ENCODE results near the gene ZNF638.

Gene ZNF638

DNA sequence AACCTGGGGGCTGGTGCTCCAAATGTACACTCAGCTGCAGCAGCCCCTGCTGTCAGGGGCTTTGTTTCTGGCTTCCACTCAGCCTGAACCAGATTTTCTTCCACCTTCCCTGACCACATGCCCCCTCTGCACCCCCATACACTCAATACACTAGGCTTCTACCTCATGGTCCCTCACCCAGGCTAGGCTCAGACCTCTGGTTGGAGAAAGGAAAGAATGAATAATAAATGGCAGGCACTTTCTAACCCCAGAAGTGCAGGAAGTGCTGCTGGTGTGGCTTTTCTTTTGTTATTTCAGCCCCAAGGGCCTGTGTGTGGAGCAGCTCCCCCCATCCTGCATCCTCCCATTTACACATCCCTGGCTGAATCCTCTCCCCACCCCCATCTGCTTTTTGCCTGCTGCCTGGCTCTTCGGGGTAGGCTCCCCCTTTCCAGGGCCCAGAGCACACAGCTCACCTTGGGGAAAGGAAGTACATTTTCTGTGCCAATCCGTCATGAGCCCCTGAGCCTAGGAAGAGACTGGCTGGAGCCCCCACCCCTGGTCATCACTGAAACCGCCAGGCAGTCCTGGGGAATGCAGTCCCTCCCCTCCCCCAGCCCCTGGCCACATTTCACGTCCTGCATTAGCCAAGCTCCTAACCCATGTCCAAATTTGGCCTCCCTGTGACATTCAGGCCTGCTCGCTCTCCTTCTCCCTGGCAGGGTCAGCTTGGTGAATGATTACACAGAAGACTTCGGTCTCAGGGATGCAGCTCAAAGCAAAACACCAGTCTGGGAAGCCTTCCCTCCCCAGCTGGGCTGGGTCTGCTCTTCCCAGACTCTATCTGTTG lies 124.4 kb downstream of the ZNF638 start:
- no peak for DNase-seq

DNA sequence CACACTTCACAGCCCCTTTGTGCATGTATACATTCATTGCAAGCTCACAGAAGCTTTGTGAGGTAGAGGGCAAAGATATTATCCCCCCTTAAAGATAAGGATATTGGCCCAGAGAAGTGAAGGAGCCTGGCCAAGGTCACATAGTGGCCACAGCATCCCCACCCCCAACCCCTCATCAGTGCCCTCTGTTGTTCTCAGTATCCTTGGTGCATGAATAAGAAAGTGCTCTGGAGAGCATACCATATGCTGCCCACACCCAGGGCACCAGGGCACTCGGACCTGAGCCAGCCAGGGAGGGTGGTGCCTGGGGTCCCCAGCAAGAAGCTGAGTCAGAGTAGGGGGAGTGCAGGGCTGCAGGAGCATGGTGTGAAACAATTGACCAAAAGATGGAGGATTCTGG lies 125.0 kb downstream of the ZNF638 start:
- no peak for DNase-seq

DNA sequence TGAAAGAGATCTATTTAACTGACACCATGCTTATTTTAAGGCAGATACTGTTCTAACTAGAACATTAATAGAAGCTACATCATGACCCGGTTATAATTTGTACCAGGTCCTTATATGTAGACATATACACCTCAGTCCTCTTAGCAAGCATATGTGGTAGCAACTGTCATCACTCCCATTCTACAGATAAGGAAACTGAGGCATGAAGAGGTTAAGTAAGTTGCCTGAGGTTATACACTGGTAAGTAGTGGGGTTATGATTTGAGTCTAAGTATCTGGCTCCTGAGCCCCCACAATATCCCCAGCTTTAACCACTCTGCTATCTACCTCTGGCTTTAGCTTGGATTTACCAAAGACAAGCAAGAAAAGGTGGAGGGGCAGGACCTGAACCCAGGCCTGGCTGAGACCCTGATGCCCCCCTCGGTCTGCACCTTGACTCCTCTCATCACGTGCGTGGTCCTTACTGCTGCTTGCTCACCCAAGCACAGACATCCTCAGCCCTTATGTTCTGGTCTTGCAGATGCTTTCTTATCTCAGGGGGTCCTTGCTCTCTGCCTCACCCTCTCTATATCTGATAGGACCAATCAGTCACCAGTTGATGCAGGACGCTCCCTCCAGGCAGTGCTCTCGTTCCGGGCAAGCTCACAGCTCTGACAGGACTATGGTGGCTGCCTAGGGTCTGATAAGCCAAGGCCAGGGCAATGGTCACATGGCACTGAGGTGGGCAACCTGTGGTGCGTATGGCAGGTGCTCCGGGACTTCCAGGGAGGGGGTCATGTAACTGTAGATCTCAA lies 125.7 kb downstream of the ZNF638 start:
- DNase-seq: no peak

DNA sequence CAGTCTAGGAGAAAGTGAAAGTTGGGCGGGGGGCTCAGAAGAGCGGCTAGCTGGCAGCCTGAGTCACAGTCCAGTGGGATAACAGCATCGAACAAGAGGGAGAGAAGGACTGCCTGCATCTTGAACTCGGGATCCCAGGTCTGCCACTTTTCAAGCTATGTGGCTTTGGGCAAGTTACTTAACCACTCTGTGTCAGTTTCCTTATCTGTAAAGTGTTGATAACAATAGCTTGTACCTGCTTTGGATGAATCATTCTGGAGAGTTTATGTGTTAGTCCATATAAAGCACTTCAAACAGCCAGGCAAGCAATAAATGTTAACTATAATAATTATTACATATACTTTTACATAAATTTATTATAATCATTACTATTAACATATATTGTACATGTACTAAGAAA lies 126.3 kb downstream of the ZNF638 start:
- DNase-seq: no peak

DNA sequence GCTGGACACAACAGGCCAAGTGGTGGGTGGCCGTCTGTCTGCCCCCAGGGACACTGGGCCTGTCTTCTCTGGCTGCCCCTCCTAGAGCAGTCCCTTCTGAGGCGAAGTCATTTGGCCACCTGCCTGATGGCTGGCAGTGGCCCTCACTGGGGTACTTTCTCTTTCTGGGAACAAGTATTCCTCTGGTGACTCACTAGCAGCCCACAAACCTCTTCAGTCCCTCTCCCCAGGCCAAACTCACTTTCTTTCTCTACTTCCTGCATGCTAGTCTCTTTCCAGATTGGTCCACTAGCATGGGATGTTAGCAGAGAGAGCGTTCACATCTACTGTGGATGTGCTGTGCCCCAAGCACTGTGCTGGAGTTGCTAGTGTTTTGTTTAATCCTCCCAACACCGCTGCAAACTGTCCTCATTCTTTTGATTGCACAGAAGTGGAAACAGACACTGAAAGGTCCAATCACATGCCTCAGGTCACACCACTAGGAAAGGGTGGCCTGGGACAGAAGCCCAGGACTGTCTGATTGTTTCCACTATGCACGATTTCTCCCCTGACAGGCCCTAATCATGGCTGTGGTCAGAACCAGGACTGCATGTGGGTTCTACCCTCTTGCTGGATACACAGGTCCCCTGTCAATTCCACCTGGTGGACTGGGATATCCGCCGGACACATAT lies 127.0 kb downstream of the ZNF638 start:
- DNase-seq: peak in 2 of 14 donors; percentile 33 to 64

DNA sequence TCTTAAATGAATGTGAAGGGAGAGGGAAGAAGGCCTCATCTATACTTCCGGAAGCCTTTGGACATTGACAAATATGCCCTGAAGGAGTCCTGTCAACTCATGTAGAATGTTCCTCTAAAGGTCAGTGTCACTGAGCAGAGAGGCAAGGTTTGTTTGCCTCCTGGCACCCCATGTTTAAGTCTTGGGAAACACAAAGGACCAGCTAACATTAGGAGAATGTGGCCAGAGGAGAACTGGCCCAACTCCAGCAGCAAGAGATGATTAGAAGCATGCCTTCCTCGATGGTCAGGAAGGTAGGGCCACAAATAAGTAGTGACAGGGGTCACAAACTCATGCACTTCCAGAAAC lies 127.5 kb downstream of the ZNF638 start:
- no peak for DNase-seq

DNA sequence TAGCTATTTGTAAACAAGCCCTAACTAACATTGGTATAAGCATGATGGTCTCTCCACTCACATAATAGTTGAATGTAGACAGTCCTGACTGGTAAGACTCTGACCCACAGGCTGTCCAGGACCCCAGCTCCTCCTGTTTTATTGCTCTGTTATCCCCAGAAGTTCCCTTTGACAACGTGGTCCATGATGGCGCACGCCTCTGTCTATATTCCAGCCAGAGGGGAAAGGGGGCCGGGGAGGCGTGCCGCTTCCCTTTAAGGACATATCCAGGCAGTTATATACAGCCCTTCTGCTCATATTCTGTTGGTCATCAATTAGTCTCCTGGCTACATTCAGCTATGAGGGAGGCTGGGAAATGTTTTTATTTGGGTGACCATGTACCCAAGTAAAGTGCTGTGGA lies 128.5 kb downstream of the ZNF638 start:
- DNase-seq: no peak

DNA sequence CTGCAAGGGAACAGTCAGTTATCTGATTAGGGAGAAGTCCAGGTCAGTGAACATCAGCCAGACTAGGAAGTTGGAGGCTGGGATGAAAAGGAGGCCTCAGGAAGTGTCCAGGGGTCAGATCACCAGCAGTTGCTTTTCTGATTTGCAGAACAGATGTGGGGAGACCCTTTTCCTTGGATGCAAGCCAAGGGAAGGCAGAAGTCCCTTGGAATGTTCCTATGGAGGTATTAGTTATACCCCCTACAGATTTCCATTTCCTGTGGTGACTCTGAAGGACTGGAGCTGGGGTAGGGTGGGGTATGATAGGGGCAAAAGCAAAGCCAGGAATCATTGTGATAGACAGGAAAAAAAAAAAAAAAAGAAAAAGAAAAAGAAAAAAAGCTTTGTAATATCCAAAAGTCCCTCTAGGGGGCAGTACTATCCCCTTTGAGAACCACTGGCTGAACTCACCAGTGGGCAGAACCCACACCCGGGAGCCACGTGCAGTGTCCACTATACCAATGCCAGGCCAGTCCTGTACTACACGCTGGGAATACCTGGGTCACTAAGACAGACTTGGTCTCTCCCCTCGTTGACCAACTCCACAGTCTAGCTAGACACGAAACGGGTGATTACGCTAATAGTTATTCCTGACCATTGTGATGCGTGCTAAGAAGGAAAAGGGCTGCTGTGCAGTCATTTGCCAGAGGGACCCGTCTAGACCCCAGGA lies 129.2 kb downstream of the ZNF638 start:
- no peak for DNase-seq

DNA sequence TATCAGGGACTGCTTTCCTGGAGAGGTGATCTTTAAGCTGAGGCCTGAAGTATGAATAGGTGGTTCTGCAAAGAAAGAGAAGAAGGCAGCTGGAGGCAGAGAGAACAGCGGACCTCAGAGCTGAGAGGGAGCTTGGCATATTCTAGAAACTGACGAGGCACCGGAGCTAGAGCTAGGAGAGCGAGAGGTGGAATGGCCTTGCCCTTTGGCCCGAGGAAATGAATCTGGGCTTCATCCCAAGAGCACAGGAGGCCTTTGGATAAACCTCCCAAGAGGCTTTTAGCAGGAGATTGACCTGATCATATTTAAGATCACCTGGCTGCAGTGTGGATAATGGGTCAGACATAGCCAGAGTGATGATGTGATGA lies 129.7 kb downstream of the ZNF638 start:
- DNase-seq: no peak

DNA sequence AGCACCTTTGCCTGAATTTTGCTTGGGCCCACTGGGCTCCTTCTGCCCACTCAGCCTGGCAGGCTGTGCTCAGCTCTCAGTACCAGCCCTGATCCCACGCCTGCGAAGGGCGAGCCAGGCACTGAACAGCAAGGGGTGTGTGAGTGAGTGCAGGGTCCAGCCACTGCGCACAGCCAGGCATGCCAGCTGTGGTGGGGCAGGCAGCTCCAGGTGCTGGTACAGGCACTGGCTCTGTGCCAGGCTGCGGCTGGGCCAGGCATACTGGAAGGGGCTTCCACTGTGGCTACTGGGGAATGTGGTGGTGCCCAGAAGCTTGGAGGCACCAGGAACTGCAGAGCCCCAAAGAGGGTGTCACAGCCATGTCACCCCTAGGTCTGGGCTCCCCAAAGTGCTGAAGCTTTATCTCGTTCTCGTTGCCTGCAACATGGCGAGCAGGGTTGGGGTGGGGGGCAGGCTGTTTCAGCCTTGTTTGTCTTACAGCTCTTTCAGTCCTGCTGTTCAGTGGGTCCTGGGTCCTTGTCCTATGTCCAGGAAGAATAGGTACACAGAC lies 130.5 kb downstream of the ZNF638 start:
- DNase-seq: no peak

DNA sequence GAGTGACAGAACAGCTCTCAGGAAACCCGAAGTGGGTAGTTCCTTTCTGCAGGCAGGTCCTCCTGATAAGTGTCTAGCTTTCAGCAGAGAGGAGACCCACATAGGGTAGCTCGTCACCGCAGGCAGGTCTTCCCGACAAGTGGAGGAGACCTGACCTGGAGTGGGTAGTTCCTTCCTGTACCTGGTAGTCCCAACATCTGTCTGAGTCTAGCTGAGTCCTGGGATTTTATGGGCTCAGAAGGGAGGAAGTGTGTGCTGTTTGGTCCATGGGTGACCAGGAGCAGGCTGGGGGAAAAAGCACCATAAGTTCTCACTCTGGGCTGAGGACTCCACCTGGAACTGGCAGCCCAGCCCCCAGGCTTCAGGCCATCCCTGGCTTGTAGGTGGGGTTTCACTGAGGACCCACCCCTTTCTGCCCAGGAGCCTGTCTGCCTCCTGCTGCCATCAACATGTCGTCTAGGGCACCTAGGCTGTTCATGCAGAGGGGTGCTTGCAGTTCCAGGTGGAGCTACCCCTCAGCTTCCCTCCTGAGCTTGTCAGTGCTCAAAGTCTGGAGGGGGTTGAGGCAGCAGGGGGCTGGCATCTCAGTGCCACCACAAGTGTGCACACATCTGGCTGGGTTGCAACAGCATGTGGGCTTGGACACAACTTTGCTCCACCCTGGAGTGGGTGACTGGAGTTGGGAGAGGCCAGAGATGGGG lies 131.2 kb downstream of the ZNF638 start:
- no peak for DNase-seq

DNA sequence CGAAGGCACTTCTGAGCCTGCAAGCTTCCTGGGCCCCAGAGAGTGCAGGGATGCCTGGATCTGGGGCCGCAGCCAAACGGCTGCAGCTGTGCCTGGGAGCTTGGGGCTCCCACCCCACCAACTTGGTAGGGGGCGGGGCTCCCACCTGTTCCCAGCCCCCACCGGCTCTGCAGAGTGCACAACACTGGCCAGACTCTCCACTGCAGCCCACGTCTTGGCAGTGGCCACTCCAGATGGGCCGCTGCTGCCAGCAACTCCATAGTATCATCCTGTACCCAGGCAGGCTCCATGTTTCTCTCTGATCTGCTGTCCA lies 131.7 kb downstream of the ZNF638 start:
- no peak for DNase-seq

DNA sequence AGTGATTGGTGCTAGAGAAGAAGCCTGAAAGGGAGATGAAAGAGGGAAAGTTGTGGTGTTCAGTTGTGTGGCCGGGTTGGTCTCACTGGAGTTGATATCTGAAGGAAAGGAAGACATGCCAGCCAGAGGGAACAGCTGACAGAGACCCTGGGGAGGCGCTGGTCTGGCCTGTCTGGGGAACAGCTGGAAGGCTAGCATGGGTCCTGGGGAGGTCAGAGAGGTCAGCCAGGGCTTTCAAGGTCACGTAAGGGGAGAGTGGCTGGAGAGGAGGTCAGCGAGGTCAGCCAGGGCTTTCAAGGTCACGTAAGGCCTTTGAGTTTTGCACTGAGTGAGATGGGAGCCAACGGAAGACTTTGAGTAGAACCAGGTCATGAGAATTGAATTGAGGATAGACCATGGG lies 132.8 kb downstream of the ZNF638 start:
- DNase-seq: no peak

DNA sequence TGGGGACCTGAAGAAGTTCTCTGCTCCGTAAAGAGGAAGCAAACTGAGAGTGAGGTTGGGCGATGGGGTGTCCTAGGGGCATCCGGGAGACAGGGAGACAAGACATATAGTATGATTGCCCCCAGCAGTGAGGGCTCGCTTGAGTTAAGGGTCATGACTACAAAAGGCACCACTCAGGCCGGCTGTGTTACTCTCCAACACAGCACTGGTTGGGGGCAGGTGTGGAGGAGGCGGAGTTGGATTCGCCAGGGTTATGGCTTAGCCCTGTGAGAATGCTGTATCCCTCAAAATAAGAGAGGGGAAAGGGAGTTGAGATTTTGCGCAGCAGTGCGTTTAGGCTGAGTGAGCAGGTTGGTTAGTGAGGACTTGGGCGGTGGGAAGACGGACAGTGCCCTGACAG lies 133.8 kb downstream of the ZNF638 start:
- no peak for DNase-seq

DNA sequence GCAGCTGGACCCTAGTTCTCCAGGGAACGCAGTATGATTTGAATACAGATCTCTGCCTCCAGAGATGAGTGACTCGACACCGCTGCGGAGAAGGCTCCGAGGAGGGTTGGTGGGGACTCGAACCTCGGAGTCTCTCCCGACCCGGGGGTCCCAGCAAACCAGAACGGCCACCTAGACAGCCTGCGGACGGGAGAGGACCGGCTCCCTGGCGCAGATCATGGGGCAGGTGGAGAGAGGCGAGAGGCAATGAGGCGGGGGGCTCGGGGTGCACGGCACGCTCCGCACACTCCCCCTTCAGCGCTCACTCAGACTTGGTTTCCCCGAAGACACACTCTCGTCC lies 134.3 kb downstream of the ZNF638 start:
- no peak for DNase-seq

DNA sequence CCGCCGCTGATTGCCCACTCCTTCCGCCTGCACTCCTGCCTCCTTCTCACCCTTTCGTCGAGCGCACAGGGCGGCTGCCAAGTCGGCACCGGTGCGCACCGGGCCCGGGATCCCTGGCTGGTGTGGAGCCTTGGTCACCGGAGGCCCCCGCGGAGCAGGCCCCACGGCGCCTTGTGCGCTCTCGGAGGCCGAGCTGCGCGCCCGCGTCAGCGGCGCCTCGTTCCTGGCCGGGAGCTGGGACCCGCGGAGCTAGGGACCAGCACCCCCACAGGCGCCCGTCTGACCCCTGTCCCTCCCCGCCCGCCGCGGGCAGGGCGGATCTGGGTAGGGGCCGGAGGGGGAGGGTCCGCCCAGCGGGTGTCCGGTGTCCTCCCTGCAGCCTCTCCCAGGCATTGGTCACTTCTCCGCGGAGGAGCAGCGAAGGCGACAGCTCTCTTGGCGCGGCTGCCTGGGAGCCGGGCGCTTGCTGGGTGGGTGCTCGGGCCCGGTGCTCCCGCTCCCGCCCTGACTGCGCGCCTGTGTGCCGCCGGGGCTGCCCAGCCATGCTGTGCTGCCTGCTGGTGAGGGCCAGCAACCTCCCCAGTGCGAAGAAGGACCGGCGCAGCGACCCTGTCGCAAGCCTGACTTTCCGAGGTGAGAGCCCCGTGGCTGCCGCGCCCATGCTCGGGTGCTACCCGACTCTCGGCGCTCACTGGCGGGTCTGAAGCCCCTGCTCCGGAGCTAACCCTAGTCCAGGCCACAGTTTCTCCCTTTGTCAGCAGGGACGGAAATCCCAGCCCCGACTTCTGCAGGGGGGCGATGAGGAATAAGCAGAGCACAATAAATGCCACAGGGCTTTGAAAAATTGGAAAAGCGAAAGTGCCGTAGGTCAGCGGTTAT lies 135.0 kb downstream of the ZNF638 start:
- DNase-seq: peak in 2 of 14 donors; percentile 28 to 33

DNA sequence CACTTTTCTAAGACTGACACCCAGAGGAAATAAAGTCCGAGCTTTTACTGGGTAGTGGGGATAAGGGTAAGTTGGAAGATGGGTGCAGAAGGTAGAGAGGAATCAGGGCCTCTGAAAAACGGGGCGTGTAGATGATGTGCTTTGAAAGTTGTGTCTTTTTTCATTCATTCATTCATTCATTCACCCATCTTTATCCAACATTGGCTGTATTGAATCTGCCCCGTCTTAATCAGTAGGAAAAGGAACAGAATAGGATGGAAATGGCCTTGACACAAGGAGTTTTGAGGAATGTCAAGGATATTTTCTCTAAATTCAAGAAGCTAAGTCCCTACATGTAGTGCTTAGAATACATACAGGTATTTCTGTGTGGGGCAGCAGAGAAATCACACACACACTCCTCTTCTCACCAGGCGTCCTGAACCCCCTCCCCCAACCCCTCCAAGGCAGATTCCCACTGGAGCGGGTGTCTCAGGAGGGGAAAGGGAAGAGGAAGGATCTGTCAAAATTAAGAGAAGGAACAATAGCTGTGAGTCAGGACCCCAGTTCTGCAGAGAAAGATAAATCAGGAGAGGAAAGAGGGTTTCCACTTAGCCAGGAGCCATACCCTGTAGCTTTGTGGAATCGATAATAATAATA lies 135.7 kb downstream of the ZNF638 start:
- DNase-seq: no peak

DNA sequence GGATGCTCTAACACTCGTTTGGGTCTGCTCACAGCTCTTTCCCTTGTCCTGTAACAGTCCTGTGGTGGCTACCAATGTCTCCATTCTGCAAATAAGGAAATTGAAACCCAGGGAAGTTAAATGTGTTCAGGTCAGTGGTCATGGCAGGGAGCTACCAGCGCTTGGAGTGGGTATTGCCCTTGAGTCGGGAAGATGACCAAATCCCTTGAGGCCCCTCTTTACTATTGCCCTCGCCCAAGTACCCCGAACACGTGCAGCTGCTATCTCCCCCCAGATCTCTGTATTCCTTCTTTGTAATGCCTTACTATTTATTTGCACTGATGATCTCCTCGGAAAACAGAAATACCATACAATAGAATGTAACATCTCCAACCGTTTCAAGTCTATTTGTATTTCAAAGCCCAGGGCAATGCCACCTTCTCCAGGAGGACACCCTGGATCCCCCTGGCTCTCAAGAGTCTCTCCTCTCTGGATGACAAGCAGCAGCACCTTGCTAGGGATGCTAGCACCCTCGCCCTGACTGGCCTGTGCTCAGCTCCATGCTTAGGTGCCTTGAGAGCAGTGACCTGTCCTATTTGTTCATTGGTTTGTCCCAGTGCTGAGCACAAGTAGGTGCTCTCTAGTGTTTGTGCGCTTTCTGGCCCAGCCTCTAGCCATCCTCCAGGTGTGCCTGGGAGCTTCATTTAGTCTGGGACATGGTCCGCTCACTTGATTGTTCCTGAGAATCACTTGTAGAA lies 136.9 kb downstream of the ZNF638 start:
- DNase-seq: no peak

DNA sequence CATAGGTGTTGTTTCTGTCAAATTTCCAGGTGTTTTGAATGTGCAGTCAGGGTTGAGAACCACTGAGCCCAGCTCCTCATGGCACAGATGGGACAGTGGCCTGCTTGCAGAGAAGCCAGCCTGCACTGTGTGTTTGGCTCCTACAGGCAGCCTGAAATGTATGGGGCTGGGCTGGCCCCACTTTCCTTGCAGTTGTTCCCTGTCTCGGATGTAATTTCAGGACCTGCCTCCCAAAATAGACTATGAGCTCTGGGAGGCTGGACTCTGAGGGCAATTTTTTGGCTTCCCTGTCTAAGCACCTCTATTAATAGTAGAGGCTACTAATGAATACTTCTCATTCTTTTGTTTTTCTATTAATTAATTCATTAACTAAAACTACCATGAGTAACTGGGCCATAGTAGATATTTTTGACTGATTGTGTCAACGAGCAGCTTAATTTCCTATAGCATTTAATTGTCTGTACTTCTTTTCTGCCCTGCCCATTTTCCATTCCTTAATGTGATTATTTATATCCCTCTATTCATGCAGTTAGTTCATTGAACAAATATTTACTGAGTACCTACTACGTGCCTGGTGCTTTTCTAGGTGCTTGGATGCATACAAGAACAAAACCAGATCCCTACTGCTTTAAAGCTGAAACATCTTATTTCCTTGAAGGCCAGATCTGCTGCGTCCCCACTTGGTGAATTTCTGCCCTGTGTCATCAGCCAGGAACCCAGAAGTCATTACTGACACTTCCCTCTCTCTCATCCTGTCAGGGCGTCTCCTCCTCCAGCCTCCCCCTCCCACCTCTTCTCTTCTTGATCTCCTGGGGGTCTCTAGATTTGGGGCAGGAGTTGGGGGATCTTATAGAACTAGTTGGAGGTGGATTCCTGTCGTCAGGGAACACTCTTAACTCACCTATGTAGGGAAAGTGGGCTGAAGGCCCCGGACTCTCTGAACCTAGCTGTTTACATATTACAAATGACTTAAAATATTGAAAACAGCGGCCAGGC lies 138.1 kb downstream of the ZNF638 start:
- no peak for DNase-seq

Data from C1 segment of cervical spinal cord (tissue), 14 donors.